ENCODE results near the gene CLEC2D. TPM values are rescaled to one million over a fixed set of nuclear protein-coding genes. Genes with fewer than 3 reads are reported as not detected.
"Not testable (repeated sequence)": the region's sequence is repeated elsewhere in the genome, so short reads cannot be mapped to it uniquely, and the experiment has no call there.

The CLEC2D gene
- total RNA-seq, 3 donors from 2014 or later: 10.9 to 30.1 (median 23.9) TPM

DNA sequence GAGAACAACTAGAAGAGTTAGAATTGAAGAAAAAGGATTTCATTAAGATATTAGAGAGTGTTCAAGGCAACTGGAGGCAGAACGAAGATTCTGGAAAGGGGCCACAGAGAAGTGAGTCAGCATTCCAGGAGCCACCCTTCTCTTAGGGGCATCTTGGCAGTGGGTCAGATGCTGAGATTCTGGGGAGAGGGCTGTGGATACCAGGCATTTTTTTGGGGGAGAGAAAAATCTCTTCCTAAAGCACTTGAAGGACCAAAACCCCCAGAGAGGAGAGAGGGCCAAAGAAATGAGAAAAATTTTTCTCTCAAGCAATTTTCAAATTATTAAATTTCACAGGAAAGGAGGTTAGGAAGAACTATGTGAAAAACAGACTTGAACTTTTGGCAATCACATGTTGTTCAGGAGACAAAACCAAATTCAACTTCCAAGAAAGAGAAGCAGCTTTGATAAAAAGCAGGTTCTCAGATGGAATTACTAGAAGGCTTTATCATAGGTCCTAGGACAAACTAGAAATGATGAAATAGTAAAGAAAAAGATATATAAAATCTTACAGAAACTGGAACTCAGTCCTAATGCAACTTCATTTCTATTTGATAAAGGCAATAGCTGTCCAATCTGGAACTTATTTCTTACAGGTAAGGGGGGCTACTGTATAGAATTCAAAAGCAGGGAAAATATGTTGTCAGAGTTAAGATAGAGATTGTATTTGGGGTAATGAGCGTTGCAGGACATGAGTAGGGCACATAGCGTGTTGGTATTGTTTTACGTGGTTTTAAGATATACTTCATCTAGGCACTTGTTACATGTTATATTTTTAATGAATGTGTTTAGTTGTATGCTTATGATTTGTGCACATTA is 1.1 kb upstream of the CLEC2D start:
- Histone ChIP-seq H3K27ac (peak overlapping the region in 1 of 2 donors; percentile 27), H3K4me3 (no peak overlapping the region), H3K4me1 (no peaks in the 10 kb centered on the region), H3K9me3 (no peaks in the 10 kb centered on the region), H3K27me3 (no peaks in the 10 kb centered on the region), H3K36me3 (no peaks in the 10 kb centered on the region)
- no peak for TF ChIP-seq POLR2AphosphoS5 (IDR thresholded peaks at IDR 0.05)
- TF ChIP-seq, protein P1, sequence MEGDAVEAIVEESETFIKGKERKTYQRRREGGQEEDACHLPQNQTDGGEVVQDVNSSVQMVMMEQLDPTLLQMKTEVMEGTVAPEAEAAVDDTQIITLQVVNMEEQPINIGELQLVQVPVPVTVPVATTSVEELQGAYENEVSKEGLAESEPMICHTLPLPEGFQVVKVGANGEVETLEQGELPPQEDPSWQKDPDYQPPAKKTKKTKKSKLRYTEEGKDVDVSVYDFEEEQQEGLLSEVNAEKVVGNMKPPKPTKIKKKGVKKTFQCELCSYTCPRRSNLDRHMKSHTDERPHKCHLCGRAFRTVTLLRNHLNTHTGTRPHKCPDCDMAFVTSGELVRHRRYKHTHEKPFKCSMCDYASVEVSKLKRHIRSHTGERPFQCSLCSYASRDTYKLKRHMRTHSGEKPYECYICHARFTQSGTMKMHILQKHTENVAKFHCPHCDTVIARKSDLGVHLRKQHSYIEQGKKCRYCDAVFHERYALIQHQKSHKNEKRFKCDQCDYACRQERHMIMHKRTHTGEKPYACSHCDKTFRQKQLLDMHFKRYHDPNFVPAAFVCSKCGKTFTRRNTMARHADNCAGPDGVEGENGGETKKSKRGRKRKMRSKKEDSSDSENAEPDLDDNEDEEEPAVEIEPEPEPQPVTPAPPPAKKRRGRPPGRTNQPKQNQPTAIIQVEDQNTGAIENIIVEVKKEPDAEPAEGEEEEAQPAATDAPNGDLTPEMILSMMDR (IDR thresholded peaks at IDR 0.05): no peak
- TF ChIP-seq POLR2A (IDR thresholded peaks at IDR 0.05): no peak
- no peak for DNase-seq (ENCODE audit: low spot score in 2 of 2)
- intact Hi-C loops (cut with DNase I; ENCODE audit: low total_unique reads): no loop called here

DNA sequence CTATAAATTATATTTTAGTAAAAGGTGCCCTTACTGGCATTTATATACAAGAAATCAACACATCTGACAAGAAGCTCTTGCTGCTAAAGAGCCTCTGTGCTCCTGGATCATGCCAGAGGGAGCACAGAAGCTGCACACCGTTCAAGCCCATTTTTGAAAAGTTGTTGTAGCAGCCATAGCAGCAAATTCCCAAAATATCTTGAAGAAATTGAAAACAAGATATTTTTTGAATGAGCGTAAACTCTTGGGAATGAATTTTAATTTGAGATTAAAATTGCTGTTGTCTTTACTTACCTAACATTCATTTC is 540 bp upstream of the CLEC2D start:
- Histone ChIP-seq H3K27me3 (no peaks in the 10 kb centered on the region), H3K27ac (no peak overlapping the region), H3K4me1 (peaks cover 0 to 5% of the 10 kb centered on the region in 2 donors), H3K9me3 (no peaks in the 10 kb centered on the region), H3K36me3 (no peaks in the 10 kb centered on the region), H3K4me3 (no peak overlapping the region)
- DNase-seq (ENCODE audit: low spot score in 2 of 2): no peak
- intact Hi-C loops (cut with DNase I; ENCODE audit: low total_unique reads): no loop called here
- TF ChIP-seq, protein P1 (IDR thresholded peaks at IDR 0.05): no peak
- TF ChIP-seq POLR2AphosphoS5 (IDR thresholded peaks at IDR 0.05) (no peak), POLR2A (IDR thresholded peaks at IDR 0.05) (no peak)

DNA sequence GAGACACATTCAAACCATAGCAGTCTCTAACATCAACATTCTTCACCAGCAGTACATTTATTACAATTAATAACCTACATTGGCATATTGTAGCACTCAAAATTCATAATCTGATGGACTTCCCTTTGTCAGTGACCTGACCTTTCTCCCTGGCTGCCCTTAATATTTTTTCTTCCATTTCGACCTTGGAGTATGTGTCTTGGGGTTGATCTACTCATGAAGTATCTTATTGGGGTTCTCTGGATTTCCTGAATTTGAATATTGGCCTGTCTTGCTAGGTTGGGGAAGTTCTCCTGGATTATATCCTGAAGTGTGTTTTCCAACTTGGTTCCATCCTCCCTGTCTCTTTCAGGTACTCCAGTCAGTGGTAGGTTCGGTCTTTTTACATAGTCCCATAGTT is 2.8 kb downstream of the CLEC2D start:
- H3K9me3 ChIP-seq; H3K36me3 ChIP-seq; H3K27me3 ChIP-seq; H3K4me1 ChIP-seq; intact Hi-C loops (cut with DNase I; ENCODE audit: low total_unique reads); DNase-seq (ENCODE audit: low spot score in 2 of 2); H3K4me3 ChIP-seq; H3K27ac ChIP-seq: not testable (repeated sequence)

DNA sequence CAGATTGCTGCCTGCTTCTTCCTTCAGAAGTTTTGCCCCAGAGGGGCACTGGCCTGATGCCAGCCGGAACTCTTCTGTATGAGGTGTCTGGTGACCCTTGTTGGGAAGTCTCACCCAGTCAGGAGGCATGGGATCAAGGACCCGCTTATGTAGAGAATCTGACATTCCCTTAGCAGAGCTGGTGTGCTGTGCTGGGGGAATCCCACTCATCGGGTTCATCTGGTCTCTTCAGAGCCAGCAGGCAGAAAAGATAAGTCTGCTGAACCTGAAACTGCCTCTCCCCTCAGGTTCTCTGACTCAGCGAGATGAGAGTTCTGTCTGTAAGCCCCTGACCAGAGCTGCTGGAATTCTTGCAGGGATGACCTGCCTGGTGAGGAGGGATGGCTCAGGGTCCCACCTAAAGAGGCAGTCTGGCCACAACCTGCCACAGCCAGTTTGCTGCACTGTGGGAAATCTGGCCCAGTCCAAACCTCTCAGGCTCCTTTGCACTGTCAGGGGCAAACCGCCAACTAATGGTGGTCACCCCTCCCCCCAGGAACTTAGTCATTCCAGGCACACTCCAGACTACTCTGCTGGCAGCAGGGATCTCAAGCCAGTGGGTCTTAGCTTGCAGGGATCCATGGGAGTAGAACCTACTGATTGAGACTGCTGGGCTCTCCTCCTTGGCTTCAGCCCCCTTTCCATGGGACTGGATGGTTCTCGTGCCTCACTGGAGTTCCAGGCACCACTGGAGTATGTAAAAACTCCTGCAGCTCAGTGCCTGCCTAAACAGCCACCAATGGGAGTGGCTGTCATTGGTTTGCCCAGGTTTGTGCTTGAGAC is 4.1 kb downstream of the CLEC2D start:
- no peaks in the 10 kb centered on the region for H3K36me3 ChIP-seq
- H3K4me1 ChIP-seq: peaks cover 0 to 7% of the 10 kb centered on the region in 2 donors
- TF ChIP-seq POLR2AphosphoS5 (IDR thresholded peaks at IDR 0.05) (no peak), POLR2A (IDR thresholded peaks at IDR 0.05) (no peak)
- TF ChIP-seq, protein P1 (IDR thresholded peaks at IDR 0.05): no peak
- H3K27me3 ChIP-seq: no peaks in the 10 kb centered on the region
- H3K27ac ChIP-seq: peak overlapping the region in 1 of 2 donors; percentile 36
- intact Hi-C loops (cut with DNase I; ENCODE audit: low total_unique reads): no loop called here
- no peak overlapping the region for H3K4me3 ChIP-seq
- DNase-seq (ENCODE audit: low spot score in 2 of 2): no peak
- H3K9me3 ChIP-seq: no peaks in the 10 kb centered on the region

DNA sequence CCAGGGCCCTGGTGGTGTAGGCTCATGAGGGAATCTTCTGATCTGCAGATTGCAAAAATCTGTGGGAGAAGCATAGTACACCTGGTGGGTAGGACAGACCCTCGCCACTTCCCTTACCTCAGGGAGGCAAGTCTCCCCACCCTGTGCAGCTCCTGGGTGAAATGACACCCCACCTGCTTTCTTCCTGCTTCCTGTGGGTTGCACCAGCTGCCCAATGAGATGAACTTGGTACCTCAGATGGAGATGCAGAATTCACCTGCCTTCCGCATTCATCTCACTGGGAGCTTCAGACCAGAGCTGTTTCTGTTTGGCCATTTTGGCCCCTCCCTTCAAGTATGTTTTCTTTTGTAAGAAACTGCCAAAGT is 4.7 kb downstream of the CLEC2D start:
- TF ChIP-seq, protein P1 (IDR thresholded peaks at IDR 0.05): no peak
- Histone ChIP-seq H3K27ac (peak overlapping the region in 1 of 2 donors; percentile 36), H3K9me3 (no peaks in the 10 kb centered on the region), H3K4me3 (no peak overlapping the region), H3K27me3 (no peaks in the 10 kb centered on the region), H3K4me1 (peaks cover 0 to 7% of the 10 kb centered on the region in 2 donors), H3K36me3 (no peaks in the 10 kb centered on the region)
- intact Hi-C loops (cut with DNase I; ENCODE audit: low total_unique reads): no loop called here
- DNase-seq (ENCODE audit: low spot score in 2 of 2): no peak

DNA sequence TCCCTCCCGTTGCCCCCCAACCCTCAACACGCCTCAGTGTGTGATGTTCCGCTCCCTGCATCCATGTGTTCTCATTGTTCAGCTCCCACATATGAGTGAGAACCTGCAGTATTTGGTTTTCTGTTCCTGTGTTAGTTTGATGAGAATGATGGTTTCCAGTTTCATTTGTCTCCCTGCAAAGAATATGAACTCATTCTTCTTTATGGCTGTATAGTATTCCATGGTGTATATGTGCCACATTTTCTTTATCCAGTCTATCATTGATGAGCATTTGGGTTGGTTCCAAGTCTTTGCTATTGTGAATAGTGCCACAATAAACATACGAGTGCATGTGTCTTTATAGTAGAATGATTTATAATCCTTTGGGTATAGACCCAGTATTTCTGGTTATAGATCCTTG is 13.0 kb downstream of the CLEC2D start:
- H3K4me1 ChIP-seq; H3K27me3 ChIP-seq; H3K27ac ChIP-seq; DNase-seq (ENCODE audit: low spot score in 2 of 2); H3K9me3 ChIP-seq; intact Hi-C loops (cut with DNase I; ENCODE audit: low total_unique reads); H3K36me3 ChIP-seq; H3K4me3 ChIP-seq: not testable (repeated sequence)

DNA sequence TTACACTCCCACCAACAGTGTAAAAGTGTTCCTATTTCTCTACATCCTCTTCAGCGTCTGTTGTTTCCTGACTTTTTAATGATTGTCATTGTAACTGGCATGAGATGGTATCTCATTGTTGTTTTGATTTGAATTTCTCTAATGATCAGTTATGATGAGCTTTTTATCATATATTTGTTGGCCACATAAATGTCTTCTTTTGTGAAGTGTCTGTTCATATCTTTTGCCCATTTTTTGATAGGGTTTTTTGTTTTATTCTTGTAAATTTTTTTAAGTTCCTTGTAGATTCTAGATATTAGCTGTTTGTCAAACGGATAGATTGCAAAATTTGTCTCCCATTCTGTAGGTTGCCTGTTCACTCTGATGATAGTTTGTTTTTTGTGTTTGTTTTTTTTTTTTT is 13.4 kb downstream of the CLEC2D start:
- intact Hi-C loops (cut with DNase I; ENCODE audit: low total_unique reads); H3K9me3 ChIP-seq; H3K27ac ChIP-seq; H3K36me3 ChIP-seq; H3K4me1 ChIP-seq; DNase-seq (ENCODE audit: low spot score in 2 of 2); H3K27me3 ChIP-seq; H3K4me3 ChIP-seq: not testable (repeated sequence)

DNA sequence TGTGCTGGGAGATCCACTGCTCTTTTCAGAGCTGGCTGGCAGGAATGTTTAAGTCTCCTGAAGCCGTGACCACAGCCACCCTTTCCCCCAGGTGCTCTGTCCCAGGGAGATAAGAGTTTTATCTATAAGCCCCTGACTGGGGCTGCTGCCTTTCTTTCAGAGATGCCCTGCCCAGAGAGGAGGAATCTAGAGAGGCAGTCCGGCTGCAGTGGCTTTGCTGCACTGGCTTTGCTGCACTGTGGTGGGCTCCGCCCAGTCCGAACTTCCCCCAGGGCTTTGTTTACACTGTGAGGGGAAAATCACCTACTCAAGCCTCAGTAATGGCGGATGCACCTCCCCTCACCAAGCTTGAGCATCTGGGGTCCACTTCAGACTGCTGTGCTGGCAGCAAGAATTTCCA is 15.9 kb downstream of the CLEC2D start:
- DNase-seq (ENCODE audit: low spot score in 2 of 2); H3K27me3 ChIP-seq; H3K27ac ChIP-seq; H3K4me1 ChIP-seq; intact Hi-C loops (cut with DNase I; ENCODE audit: low total_unique reads); H3K9me3 ChIP-seq; H3K4me3 ChIP-seq; H3K36me3 ChIP-seq: not testable (repeated sequence)

Measured in breast epithelium (tissue), 4 donors.